ENCODE measurements around the gene CHD1.

DNA sequence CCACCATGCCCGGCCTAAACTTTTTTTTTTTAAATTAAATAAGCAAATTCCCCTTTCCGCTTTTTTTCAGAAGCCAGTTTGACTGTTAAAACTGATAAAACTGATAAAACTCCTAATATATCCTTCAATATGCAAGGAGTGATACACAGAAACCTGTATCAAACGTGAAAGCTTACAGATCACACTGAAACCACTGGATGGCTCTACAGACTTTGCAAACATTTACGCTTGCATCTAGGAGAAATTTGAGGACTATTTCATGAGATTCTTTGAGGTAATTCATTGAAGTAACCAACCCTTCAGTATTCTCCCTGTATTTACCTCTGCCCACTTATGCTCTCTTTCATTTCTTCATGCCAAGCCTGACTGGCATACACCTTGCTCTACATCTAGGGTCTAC is 40.6 kb upstream of the CHD1 start:
- TF ChIP-seq, protein P1, sequence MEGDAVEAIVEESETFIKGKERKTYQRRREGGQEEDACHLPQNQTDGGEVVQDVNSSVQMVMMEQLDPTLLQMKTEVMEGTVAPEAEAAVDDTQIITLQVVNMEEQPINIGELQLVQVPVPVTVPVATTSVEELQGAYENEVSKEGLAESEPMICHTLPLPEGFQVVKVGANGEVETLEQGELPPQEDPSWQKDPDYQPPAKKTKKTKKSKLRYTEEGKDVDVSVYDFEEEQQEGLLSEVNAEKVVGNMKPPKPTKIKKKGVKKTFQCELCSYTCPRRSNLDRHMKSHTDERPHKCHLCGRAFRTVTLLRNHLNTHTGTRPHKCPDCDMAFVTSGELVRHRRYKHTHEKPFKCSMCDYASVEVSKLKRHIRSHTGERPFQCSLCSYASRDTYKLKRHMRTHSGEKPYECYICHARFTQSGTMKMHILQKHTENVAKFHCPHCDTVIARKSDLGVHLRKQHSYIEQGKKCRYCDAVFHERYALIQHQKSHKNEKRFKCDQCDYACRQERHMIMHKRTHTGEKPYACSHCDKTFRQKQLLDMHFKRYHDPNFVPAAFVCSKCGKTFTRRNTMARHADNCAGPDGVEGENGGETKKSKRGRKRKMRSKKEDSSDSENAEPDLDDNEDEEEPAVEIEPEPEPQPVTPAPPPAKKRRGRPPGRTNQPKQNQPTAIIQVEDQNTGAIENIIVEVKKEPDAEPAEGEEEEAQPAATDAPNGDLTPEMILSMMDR (IDR thresholded peaks at IDR 0.05), result no peak
- no peak for TF ChIP-seq POLR2AphosphoS5 (IDR thresholded peaks at IDR 0.05)

Measured in breast epithelium (tissue), 3 donors.